Erythroblast (primary cell): ENCODE measurements around the gene YAF2.
"Not testable (repeated sequence)": the region's sequence is repeated elsewhere in the genome, so short reads cannot be mapped to it uniquely, and the experiment has no call there.

ENCODE experiments used
- DNase-seq, 2 experiments: peaks; one replicate each; lab custom pipeline; 2025; lab: John Stamatoyannopoulos, UW
- GATA1 ChIP-seq: IDR thresholded peaks from 2 replicates; pipeline ENCODE4 v1.6.1; 2011; ENCODE audit warnings: low read depth, mild to moderate bottlenecking, control low read depth, low read length, moderate library complexity
- POLR2A ChIP-seq: IDR thresholded peaks from 2 replicates; pipeline ENCODE4 v1.6.1; 2011; ENCODE audit warnings: mild to moderate bottlenecking, low read length

The YAF2 gene

DNA sequence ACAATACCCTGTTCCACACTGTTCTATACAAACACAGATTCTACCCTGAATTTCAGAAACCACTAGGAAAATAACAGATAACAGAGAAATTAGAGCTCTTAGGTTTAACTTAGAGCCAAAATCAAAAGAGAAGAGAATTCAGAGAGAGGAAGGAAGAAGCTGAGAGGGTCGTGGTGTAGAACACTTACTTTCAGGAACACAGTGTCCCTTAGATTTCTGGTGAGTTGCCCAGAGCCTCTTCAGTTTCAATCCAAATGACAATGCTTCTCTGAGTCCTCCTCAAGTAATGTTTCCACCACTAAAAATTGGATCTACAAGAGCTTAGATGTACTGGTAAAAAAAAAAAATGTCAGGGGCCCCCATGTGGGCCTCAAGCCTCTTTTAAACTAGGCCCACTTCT is 2.6 kb downstream of the YAF2 start:
- no peak for TF ChIP-seq GATA1
- no peak for TF ChIP-seq POLR2A
- DNase-seq, result no peak

GRCh38 chr12:42234970-42235369 is 3.1 kb downstream of the YAF2 start:
- no peak for DNase-seq
- TF ChIP-seq POLR2A, result no peak
- TF ChIP-seq GATA1, result no peak

DNA sequence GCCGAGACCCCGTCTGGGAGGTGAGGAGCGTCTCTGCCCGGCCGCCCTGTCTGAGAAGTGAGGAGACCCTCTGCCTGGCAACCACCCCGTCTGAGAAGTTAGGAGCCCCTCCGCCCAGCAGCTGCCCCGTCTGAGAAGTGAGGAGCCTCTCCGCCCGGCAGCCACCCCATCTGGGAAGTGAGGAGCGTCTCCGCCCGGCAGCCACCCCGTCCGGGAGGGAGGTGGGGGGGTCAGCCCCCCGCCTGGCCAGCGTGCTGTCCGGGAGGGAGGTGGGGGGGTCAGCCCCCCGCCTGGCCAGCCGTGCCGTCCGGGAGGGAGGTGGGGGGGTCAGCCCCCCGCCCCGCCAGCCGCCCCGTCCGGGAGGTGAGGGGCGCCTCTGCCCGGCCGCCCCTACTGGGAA is 10.5 kb downstream of the YAF2 start:
- not testable (repeated sequence) for DNase-seq

DNA sequence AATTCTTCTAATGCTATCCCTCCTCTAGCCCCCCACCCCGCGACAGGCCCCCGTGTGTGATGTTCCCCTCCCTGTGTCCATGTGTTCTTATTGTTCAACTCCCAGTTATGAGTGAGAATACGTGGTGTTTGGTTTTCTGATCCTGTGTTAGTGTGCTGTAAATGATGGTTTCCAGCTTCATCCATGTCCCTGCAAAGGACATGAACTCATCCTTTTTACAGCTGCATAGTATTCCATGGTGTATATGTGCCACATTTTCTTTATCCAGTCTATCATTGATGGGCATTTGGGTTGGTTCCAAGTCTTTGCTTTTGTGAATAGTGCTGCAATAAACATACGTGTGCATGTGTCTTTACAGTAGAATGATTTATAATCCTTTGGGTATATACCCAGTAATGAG is 13.5 kb downstream of the YAF2 start:
- DNase-seq, result not testable (repeated sequence)

GRCh38 chr12:42222724-42223123 is 15.3 kb downstream of the YAF2 start:
- DNase-seq, result no peak
- no peak for TF ChIP-seq POLR2A
- no peak for TF ChIP-seq GATA1

DNA sequence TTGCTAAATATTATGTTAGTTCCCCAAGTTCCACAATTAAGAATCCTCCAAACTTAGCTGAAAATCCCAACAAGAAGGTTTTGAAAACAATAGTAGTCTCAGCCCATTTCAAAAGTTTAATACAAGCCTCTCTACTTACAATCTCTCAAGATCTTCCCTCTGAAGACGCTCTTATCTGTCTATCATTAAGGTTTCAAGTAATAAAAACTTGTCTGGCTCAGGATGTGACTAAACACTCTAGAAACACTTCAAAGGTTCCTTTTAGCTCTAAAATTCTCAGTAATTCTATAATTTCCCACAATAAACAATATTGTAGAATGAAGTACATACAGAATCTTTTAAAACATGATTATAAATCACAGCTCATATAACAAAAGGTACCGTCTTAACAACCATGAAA is 16.3 kb downstream of the YAF2 start:
- TF ChIP-seq GATA1 (no peak), POLR2A (no peak)
- no peak for DNase-seq

DNA sequence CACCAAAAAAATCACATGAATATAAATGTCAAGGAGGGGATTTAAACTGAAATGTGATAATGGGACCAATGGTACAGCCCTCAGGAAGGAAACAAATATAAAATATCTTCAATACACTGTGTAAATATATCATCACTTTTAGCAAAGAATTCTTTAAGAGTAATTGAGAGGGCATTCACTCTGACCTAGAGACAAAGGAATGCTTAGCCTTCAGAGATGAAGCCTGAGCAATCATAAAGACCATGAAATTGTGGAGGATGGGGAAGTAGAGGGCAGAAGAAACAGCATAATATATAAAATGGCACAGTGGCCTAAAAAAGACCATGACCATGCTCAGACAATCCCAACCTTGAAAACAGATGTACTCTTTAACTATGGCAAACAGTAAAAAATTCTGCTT is 20.4 kb downstream of the YAF2 start:
- TF ChIP-seq POLR2A (no peak), GATA1 (no peak)
- no peak for DNase-seq

- TF ChIP-seq POLR2A (no peak), GATA1 (no peak)
- DNase-seq, result no peak
Measured at GRCh38 chr12:42216737-42217136, 21.3 kb downstream of the YAF2 start.

DNA sequence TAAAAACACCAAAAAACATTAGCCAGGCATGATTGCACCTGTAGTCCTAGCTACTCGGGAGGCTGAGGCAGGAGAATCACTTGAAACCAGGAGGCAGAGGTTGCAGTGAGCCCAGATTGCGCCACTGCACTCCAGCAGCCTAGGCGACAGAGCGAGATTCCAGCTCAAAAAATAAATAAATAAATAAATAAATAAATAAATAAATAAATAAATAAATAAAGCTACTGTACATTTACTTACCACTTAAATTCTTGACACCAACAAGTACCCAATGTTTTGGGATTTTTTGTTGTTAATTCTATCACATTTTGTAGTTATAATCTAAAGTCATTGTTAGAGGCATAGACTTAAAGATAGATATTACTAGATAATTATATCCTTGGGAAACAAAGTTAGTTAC is 22.3 kb downstream of the YAF2 start:
- DNase-seq, result not testable (repeated sequence)

DNA sequence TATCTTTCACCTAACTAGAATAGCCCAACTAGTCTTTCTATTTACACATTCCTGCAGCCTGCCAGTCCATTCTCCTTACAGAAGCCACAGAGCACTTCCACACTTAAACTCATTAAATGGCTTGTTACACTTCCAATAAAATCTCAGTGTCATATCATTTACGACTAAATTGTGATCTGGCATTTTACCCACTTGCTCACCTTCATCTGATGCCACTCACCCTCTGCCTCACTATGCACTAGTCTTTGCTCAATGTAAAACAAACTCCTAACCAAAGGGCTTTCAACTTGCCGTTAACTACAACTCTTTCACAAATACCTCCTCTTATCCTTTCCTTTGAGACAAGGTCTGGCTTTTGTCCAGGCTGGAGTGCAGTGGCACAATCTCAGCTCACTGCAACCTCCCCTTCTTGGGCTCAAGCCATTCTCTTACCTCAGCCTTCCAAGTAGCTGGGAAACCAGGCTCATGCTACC is 24.1 kb downstream of the YAF2 start:
- TF ChIP-seq POLR2A (no peak), GATA1 (no peak)
- peak in 1 of 2 experiments; percentile 3 for DNase-seq

DNA sequence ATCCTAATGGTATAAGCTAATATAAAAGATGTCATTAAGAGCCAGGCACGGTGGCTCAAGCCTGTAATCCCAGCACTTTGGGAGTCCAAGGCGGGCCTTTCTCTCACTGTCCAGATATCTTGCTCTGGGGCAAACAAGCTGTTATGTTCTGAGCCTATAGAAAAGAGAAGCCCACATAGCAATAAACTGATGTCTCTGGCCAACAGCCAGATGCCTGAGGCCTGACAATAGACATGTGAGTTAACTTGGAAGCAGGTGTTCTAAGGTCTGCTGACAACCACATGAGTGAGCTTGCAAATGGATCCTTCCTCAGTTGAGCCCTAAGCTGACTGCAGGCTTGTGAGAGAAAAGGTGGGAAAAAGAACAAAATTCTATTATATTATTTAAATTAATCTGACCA is 25.0 kb downstream of the YAF2 start:
- no peak for DNase-seq
- TF ChIP-seq GATA1, result no peak
- no peak for TF ChIP-seq POLR2A

DNA sequence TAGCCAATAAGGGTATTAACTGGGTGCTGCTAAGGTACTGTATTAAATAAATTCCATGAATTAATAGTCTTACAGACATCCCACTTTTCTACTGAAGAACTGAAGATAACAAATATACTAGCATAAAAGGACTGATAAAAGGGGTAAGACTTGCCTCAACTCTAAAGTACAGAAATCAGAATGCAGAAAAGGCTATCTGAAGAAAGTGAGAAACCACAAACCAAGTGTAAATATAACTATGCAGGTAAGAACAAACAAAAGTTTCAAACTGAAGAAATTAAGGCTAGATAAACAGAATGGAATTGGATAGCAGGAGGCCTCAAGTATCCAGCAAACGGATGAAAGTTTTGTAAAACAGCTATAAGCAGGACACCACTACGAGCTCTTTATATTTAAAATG is 29.5 kb downstream of the YAF2 start:
- no peak for TF ChIP-seq GATA1
- TF ChIP-seq POLR2A, result no peak
- DNase-seq, result no peak

- no peak for TF ChIP-seq GATA1
- no peak for TF ChIP-seq POLR2A
- no peak for DNase-seq
Measured at GRCh38 chr12:42204819-42205218, 33.2 kb downstream of the YAF2 start.

DNA sequence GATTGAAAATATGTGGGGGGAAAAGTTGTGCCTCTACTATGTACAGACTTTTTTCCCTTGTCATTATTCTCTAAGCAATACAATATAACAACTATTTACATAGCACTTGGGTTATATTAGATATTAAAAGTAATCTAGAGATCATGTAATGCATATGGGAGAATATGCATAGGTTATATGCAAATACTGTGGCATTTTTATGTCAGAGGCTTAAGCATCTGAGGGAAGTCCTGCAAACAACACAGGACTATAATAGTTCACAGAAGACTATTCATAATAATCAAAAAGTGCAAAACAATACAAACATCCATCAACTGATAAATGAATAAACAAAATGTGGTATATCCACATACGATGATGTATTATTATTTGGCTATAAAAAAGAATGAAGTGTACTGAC is 33.7 kb downstream of the YAF2 start:
- DNase-seq, result no peak
- TF ChIP-seq POLR2A (no peak), GATA1 (no peak)

GRCh38 chr12:42201063-42201462 is 37.0 kb downstream of the YAF2 start:
- DNase-seq, result no peak
- TF ChIP-seq GATA1 (no peak), POLR2A (no peak)

GRCh38 chr12:42199007-42199406 is 39.0 kb downstream of the YAF2 start:
- no peak for DNase-seq
- TF ChIP-seq POLR2A (no peak), GATA1 (no peak)
